Measurements from ENCODE around the gene GRWD1. TPM values are rescaled to one million over a fixed set of nuclear protein-coding genes. Genes with fewer than 3 reads are reported as not detected.

The GRWD1 gene
- total RNA-seq, 4 donors from 2014 or later, result 33.0 to 43.9 (median 34.6) TPM

DNA sequence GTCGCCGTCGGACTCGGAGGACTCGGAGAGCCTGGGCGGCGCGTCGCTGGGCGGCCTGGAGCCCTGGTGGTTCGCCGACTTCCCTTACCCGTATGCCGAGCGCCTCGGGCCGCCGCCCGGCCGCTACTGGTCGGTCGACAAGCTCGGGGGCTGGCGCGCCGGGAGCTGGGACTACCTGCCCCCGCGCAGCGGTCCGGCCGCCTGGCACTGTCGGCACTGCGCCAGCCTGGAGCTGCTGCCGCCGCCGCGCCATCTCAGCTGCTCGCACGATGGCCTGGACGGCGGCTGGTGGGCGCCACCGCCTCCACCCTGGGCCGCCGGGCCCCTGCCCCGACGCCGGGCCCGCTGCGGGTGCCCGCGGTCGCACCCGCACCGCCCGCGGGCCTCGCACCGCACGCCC is 2.5 kb upstream of the GRWD1 start:
- intact Hi-C loops (cut with DNase I), result no loop called here
- DNase-seq, result no peak
- TF ChIP-seq POLR2A (IDR thresholded peaks at IDR 0.05), result no peak
- TF ChIP-seq, protein P1, sequence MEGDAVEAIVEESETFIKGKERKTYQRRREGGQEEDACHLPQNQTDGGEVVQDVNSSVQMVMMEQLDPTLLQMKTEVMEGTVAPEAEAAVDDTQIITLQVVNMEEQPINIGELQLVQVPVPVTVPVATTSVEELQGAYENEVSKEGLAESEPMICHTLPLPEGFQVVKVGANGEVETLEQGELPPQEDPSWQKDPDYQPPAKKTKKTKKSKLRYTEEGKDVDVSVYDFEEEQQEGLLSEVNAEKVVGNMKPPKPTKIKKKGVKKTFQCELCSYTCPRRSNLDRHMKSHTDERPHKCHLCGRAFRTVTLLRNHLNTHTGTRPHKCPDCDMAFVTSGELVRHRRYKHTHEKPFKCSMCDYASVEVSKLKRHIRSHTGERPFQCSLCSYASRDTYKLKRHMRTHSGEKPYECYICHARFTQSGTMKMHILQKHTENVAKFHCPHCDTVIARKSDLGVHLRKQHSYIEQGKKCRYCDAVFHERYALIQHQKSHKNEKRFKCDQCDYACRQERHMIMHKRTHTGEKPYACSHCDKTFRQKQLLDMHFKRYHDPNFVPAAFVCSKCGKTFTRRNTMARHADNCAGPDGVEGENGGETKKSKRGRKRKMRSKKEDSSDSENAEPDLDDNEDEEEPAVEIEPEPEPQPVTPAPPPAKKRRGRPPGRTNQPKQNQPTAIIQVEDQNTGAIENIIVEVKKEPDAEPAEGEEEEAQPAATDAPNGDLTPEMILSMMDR (IDR thresholded peaks at IDR 0.05), result no peak
- Histone ChIP-seq H3K27me3 (peaks cover 0 to 62% (median 2%) of the 10 kb centered on the region in 4 donors), H3K4me3 (peak overlapping the region; percentile 18 to 93 (median 50)), H3K36me3 (peaks cover 0 to 13% (median 0%) of the 10 kb centered on the region in 3 donors), H3K27ac (no peak overlapping the region), H3K4me1 (peaks cover 20 to 43% (median 22%) of the 10 kb centered on the region in 3 donors), H3K9me3 (no peaks in the 10 kb centered on the region)
- no CpG with 5 or more reads among the region's 60 CpGs for WGBS, 2 donors

DNA sequence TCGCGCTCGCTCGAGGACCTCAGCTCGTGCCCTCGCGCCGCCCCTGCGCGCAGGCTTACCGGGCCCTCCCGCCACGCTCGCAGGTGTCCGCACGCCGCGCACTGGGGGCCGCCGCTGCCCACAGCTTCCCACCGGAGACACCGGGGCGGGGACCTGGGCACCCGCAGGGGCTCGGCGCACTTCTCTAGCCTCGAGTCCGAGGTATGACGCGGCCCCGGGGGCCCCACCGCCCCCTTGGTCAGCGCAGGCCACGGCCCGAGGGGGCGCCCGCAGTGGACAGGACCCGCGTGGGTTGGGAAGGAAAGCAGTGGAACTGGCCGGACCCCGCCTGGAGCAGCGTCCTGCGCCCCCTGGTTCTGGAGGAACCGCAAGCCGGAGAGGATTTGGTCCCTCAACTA is 2.1 kb upstream of the GRWD1 start:
- intact Hi-C loops (cut with DNase I), result no loop called here
- no peak overlapping the region for H3K27ac ChIP-seq
- peaks cover 0 to 58% (median 2%) of the 10 kb centered on the region in 4 donors for H3K27me3 ChIP-seq
- H3K36me3 ChIP-seq, result peaks cover 0 to 18% (median 0%) of the 10 kb centered on the region in 3 donors
- no peak for DNase-seq
- WGBS, 2 donors, result no CpG with 5 or more reads among the region's 45 CpGs
- H3K4me1 ChIP-seq, result peaks cover 20 to 43% (median 22%) of the 10 kb centered on the region in 3 donors
- no peaks in the 10 kb centered on the region for H3K9me3 ChIP-seq
- H3K4me3 ChIP-seq, result peak overlapping the region in 3 of 4 donors; percentile 78 to 93 (median 85)
- TF ChIP-seq POLR2A (IDR thresholded peaks at IDR 0.05), result no peak
- TF ChIP-seq, protein P1 (IDR thresholded peaks at IDR 0.05), result no peak

DNA sequence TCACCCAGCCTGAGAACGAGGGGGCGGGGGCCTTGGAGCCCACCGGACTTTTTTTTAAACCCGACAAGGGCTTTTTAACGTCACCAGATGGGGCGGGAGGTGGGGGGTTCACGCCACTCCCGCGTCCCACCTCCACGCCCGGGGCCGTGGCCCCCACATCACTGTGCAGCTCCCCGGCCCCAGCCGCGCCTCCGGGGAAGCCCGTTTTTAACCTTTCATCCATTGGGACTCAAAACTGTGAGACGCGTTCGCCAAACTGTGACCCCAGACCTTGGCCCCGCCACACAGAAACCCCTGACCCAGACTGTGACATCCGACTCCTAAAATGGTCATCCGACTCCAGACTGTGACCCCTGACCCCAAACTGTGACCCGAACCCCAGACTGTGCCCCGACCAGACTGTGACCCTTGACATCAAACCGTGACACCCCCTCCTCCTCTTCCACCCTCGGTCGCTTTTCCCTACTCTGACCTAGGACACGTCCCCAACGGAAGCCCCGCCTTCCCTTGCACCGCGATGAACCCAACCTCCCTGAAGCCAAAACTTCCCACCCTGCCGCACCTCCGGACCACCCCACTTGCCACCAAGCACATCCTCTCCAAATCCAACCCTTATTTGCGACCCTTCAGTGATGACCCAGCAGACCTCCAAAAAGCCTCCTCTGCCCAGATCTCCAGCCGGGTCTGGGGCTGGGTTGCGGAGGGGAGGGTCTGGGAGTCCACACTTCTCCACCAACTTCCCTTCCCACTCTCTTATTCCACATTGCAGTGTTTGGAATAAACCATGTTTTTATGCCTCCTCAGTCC is 1.5 kb upstream of the GRWD1 start:
- TF ChIP-seq POLR2A (IDR thresholded peaks at IDR 0.05), result no peak
- TF ChIP-seq, protein P1 (IDR thresholded peaks at IDR 0.05), result no peak
- peak overlapping the region; percentile 2 to 93 (median 82) for H3K4me3 ChIP-seq
- H3K27ac ChIP-seq, result peak overlapping the region in 2 of 4 donors; percentile 88 to 90
- peaks cover 0 to 24% (median 0%) of the 10 kb centered on the region in 3 donors for H3K36me3 ChIP-seq
- peaks cover 20 to 43% (median 22%) of the 10 kb centered on the region in 3 donors for H3K4me1 ChIP-seq
- DNase-seq, result no peak
- peaks cover 0 to 53% (median 2%) of the 10 kb centered on the region in 4 donors for H3K27me3 ChIP-seq
- no peaks in the 10 kb centered on the region for H3K9me3 ChIP-seq
- intact Hi-C loops (cut with DNase I), result no loop called here
- WGBS, 2 donors, result 27 to 28% methylated on average over 13 to 16 of the region's 38 CpGs

DNA sequence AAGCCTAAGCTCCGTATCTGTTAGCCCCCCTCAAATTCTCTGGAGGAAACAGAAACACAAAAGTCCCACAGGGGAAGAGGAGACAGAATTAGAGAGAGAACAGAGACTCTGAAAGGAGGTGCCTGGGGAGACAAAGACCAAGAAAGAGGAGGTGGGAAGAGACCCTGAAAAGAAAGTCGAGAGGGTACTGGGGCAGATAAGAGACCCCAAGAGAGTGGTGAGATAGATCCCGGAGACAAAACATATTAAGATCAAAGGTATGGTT is 915 bp upstream of the GRWD1 start:
- 22 to 25% methylated on average over 3 of the region's 3 CpGs for WGBS, 2 donors
- Histone ChIP-seq H3K9me3 (no peaks in the 10 kb centered on the region), H3K4me1 (peaks cover 20 to 43% (median 22%) of the 10 kb centered on the region in 3 donors), H3K4me3 (peak overlapping the region; percentile 78 to 93 (median 84)), H3K27me3 (peaks cover 0 to 48% (median 2%) of the 10 kb centered on the region in 4 donors), H3K36me3 (peaks cover 0 to 29% (median 2%) of the 10 kb centered on the region in 3 donors), H3K27ac (peak overlapping the region; percentile 84 to 90 (median 88))
- no peak for TF ChIP-seq POLR2A (IDR thresholded peaks at IDR 0.05)
- TF ChIP-seq, protein P1 (IDR thresholded peaks at IDR 0.05), result no peak
- intact Hi-C loops (cut with DNase I), result no loop called here
- DNase-seq, result no peak

DNA sequence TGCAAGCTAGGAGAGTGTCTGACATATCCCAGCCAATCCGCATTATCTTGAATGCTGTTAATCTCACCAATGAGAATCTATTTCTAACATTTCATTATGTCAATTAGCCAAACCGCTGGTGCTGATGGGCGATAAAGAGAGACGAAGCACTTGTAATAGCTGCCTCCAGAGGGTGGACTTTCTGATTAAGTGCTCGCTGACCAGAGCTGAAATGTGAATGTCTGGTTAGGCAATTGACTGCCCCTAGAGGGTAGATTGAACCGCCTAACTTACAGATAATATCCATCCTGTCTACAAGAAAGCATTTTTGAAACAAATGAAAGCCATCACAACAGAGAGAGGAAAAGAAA is 552 bp upstream of the GRWD1 start:
- Histone ChIP-seq H3K36me3 (peaks cover 0 to 33% (median 6%) of the 10 kb centered on the region in 3 donors), H3K4me3 (peak overlapping the region; percentile 78 to 93 (median 84)), H3K9me3 (no peaks in the 10 kb centered on the region), H3K4me1 (peaks cover 20 to 43% (median 22%) of the 10 kb centered on the region in 3 donors), H3K27ac (peak overlapping the region; percentile 84 to 90 (median 88)), H3K27me3 (peaks cover 0 to 45% (median 2%) of the 10 kb centered on the region in 4 donors)
- intact Hi-C loops (cut with DNase I), result no loop called here
- 1% methylated on average over 6 of the region's 6 CpGs for whole genome bisulfite sequencing, 2 donors
- no peak for DNase-seq
- TF ChIP-seq POLR2A (IDR thresholded peaks at IDR 0.05), result no peak
- TF ChIP-seq, protein P1 (IDR thresholded peaks at IDR 0.05), result peak in 5 of 6 experiments; percentile 24 to 62 (median 48)
